Stimulated activated CD8-positive, alpha-beta memory T cell treated with anti-CD3 and anti-CD28 coated beads, Interleukin-7, amount 100 ng/mL, for 4 hours (primary cell): ENCODE results near the gene OR2A7.
"Not testable (repeated sequence)": the region's sequence is repeated elsewhere in the genome, so short reads cannot be mapped to it uniquely, and the experiment has no call there.

Experiments
- DNase-seq, 2 donors: peaks; one replicate each; pipeline ENCODE4 v3.0.0-alpha.2; 2020; ENCODE audit warnings: low read depth in 2 of 2

Gene OR2A7

GRCh38 chr7:144264692-144265091 is at the start of gene OR2A7:
Gene OR2A7, minus strand, starts transcription at chr7:144264792. Its CDS starts 5,164 bp downstream, at chr7:144259628.
- DNase-seq: not testable (repeated sequence)

DNA sequence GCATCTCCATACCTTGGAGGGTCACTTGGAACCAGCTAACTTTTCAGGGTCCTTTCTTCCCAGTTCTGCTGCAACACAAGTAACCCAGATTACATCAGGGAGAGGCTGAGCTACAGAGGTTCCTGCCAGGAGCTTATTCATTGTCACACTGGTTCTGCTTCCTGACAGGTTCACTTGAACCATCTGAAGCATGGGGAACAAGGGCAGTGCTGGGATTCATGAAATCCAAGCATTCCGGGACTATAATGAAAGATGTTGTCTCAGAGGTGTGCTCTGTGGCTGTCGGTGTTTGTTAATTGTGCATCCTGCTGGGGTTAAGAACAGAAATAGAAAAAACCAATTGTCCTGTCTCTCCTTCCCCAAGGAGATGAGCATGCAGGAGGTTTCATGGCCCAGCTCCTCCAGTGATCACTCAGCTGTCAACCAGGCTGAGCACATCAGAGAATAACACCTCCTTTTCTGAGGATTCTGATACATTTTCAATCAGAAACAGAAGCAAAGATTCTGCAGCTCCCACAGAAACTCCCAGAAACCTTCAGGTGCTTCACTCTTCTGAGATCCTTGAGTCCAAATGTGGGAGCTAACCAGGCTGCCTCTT is 47.4 kb upstream of the OR2A7 start, which contains the start of gene OR2A1:
TSS of gene OR2A1 (plus strand) at position 548 of the 598 bp plus-strand sequence. CDS start 5,706 bp downstream, outside the sequence.
- DNase-seq: not testable (repeated sequence)

DNA sequence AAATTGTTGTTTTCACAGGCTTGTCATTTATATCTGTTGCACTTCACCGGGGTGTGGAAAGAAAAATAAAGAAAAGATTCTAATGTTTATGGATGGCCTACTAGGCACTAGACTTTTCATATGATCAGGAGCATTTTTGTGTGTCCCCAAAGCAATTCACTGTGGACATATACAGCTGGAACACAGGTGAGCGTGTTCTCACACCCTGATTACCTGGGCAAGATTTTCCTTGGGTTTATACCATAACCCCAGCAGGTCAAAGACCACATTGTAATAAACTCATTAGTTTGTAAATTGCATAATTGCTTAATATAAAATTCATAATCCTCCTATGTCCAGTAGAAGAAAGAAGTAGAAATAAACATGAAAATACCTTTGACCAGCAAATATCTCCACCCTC is 46.6 kb upstream of the OR2A7 start:
- DNase-seq: not testable (repeated sequence)

DNA sequence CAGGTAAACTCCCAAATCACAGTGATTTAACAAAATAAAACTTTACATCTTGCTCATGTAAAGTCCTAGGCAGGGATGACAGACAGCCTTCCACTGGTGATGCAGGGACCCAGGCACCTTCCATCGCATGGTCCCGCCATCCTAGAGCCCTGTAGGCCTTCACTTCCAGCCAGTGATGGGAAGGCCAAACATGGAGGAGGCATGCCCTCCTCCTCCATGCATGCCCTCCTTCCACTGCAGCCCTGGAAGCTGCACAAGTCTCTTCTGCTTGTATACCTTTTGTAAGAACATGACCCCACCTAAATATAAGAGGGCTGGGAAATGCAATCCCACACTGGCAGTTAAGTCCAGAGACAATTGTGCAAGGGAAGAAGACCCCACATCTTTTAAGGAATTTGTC is 45.1 kb upstream of the OR2A7 start:
- not testable (repeated sequence) for DNase-seq

- DNase-seq: not testable (repeated sequence)
These were observed 40.6 kb upstream of the OR2A7 start for GRCh38 chr7:144305156-144305555.

- DNase-seq: not testable (repeated sequence)
These were observed 39.0 kb upstream of the OR2A7 start for GRCh38 chr7:144303607-144304006.

GRCh38 chr7:144302578-144303303 is 38.1 kb upstream of the OR2A7 start:
- DNase-seq: not testable (repeated sequence)

DNA sequence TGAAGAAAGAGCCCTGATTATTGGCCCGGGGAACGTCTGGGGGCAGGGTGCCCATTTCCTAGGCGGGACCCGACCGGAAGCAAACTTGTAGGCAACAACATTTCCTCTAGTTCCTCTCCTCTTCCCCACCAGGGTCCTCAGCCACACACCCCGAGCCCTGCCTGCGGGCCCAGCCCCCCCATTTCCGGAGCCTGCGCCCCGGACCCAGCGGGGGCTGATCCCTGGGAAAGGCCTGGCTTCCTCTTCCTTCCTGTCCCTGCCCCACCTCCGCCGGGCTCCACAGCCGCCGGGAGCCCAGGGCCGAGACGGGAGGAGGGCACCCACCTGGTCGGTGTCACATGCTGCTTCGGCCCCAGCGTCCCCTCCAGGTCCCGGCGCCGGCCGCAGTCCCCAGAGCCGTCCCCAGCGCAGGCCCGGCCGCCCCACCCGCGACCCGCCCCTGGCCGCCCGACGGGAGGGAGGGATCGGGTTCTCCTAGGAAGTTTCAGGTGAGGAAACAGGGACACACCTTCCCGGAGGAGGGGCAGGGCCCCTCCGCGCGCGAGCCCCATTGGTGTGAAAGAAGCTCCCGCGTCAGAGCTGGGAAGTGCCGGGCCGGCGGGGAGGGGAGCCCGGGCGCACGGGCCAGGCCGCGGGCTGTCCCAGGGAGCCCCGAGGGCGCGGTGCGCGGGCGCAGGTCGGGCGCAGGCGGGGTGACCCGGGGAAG is 29.4 kb upstream of the OR2A7 start:
- DNase-seq: not testable (repeated sequence)

DNA sequence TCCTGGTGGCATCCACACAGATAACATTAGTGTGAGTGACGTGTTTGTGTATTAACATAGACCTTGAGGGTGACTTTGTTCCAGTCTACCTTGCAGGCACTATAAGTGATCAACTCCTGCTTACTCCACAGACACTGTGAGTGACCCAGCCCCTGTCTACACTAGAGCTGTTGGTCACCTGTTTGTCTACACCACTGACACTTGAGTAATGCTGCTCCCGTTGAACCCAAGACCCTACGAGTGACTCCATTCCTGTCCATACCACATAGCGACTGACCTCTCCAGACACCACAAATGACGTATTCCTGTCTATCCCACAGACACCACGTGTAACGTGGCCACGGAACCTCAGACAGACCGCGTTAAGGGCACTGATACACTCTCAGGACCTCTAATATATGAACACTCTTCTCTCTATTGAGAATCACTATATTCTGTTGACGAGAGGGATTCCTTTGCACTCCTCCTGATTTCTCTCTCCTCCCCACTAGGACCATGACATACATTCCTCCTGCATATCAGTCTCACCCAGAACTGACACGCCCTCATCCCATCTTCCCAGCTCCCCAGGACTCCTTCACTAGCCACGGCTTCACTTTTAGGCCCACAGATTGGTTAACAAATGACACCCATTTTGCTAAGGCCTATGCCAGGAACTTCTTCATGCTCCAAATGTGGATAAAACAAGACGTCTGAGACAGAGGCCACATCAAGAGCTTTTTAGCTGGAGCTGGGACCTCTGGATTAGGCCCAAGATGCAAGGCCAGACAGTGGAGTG is 28.0 kb upstream of the OR2A7 start:
- not testable (repeated sequence) for DNase-seq

DNA sequence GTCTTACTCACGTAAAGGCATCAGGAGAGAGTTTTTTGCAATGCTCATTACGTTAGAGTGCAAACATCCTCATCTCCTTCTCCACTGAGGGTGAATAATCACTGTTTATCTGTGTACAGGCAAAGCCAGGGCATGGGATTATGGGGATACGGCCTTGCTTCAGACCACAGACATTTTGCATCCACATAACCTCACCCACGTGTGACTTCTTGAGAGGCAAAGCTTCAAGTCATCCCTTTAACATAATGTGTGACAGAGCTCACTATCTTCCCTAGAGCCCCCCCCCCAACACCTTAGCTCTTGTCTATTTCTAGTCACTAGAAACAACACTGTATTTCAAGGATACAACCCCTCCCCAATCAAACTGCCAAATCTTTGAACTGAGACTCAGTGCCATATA is 27.0 kb upstream of the OR2A7 start:
- DNase-seq: not testable (repeated sequence)

- not testable (repeated sequence) for DNase-seq
These were observed 22.7 kb upstream of the OR2A7 start for GRCh38 chr7:144287171-144287784.

DNA sequence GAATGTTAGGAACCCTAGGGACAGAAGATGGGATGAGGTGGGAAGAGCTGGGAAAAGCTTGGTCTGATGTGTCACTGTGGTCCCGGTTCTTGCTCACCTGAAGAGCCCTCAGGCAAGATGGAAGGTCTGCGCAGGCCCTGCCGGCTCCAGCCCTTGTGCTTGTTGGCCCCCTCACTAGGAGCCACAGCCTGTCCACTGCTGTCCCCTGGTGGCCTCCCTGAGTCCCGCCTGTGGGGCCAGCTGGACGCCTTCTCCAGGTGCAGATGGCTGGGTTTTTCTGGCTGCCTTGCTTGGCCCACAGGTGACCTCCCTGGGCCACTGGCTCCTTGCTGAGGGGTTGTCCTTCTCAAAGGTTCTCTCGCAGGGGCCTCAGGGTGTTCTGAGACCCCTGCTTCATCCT is 19.1 kb upstream of the OR2A7 start:
- not testable (repeated sequence) for DNase-seq

DNA sequence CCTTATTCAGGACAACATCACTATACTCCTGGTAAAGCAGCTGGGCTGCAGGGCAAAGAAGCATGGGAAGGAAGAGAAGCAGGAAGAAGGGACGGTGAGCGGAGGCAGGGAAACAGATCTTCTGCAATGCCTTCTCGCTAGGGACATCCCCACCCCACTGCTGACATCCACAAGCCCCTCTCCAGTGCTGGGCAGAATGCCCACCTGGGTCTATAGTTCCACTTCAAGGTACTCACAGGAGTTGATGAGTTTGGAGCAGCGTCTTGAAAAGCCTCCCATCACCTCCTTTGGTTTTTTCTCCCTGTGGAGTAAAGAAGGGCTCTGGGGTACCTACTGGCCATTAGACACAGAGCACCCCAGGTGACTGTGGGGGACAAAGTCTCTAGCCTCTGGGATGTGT is 17.9 kb upstream of the OR2A7 start:
- DNase-seq: not testable (repeated sequence)

DNA sequence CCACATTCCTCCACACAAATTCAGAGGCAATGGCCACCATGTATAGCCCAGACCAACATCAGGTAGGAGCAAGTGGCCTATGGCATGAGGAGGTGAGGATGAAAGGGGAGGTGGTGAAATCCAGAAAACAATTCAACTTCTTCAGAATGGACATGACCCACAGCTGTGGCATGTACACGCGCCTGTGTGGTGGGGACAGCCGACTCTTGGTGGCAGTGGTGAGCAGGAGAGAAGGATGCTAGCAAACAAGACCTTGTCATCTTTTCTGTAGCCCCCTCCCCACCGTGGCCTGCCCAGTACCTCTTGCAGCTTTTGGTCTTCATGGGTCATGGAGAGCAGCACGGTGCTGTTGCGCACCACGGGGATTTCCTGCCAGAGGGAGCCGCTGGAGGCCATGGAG is 17.4 kb upstream of the OR2A7 start:
- DNase-seq: not testable (repeated sequence)

DNA sequence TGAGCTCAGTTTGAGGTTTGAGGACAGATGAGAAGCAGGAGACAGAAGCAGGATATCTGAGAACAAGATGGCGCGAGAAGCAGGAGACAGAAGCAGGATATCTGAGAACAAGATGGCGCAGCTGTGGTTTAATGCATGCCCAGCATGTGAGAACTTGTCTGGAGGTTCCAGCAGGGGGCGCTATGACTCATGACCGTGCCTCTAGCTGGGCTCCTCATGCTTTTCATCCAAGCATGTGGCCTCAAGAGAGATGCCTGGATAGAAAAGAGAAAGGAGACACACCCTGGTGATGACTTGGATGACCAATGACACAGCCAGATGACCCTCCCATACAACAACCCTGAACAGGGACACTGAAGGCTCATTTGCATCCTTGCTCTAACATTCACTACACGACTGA is 15.4 kb upstream of the OR2A7 start:
- not testable (repeated sequence) for DNase-seq

DNA sequence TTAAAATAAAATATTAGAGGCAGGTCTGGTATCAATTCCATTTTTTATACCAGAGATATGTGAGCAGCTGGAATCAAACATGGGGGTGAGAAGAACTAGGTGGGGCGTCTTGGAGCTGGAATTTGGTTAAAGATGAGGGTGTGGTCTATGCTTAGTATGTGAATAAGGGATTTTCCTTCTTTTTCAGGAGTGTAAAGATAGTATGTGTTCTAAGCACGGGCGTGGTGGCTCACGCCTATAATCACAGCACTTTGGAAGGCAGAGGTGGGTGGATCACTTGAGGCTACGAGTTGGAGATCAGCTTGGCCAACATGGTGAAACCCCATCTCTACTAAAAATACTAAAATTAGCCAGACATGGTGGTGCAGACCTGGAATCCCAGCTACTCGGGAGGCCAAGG is 10.7 kb upstream of the OR2A7 start:
- DNase-seq: not testable (repeated sequence)

GRCh38 chr7:144269188-144269587 is 4.6 kb upstream of the OR2A7 start, which contains the start of gene CTAGE8:
Gene CTAGE8, minus strand, starts transcription at chr7:144269288. Its CDS starts 38 bp downstream, at chr7:144269250.
- not testable (repeated sequence) for DNase-seq

DNA sequence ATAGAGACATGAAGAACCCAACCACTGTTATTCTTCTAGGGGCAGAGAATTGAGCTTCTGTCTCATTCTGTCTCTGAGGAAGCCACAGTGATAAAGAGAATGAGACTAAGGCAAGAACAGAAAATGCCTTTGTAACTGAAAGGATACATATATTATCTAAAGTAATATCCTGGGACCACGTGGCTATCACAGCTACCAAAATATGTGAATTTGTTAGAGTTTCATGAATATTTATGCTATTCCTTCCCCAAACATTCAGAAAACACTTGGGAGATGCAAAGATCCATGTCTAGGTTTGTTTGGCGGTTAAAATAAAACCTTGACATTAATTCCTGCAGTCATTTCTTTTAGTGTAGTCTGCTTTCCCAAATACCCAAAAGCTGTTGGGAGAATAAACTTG is 2.5 kb downstream of the OR2A7 start:
- not testable (repeated sequence) for DNase-seq

GRCh38 chr7:144259067-144259466 is 5.5 kb downstream of the OR2A7 start:
- DNase-seq: not testable (repeated sequence)

DNA sequence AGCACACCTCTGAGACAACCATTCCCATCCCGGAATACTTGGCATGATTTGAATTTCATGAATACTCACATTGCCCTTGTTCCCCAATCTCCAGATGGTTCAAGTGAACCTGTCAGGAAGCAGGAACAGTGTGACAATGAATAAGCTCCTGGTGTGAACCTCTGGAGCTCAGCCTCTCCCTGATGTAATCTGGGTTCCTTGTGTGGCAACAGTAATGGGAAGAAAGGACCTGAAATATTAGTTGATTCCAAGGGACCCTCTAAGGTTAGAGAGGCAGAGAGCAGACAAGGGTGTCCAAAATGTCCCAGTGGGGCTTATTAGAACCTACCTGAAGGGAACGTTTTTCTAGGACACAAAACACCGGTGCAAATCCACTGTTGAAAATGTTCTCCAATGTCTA is 8.5 kb downstream of the OR2A7 start:
- no peak for DNase-seq

DNA sequence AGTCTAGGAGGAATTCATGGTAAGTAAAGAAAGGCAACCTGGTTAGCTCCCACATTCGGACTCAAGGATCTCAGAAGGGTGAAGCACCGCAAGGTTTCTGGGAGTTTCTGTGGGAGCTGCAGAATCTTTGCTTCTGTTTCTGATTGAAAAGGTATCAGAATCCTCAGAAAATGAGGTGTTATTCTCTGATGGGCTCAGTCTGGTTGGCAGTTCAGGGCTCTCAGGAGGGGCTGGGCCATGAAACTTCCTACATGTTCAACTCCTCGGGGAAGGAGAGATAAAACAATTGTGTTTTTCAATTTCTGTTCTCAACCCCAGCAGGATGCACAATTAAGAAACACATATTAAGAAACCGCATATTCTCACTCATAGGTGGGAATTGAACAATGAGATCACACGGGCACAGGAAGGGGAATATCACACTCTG is 9.1 kb downstream of the OR2A7 start:
- no peak for DNase-seq
